K562 (cell line): ENCODE results near the gene STRA8. TPM values are rescaled to one million over a fixed set of nuclear protein-coding genes. Genes with fewer than 3 reads are reported as not detected.

Experiments
- BDP1 ChIP-seq: IDR thresholded peaks from 3 replicates; pipeline ENCODE4 v1.6.1; 2011; ENCODE audit not compliant: insufficient read length, insufficient read depth
- DNMT1 ChIP-seq: fragments of 450-650 bp; IDR thresholded peaks from 2 replicates; pipeline ENCODE4 v1.6.1; 2016; ENCODE audit warnings: antibody characterized with exemption, mild to moderate bottlenecking
- EWSR1 ChIP-seq: fragments of 450-650 bp; IDR thresholded peaks from 2 replicates; pipeline ENCODE4 v1.6.1; 2018; ENCODE audit warnings: borderline replicate concordance, mild to moderate bottlenecking, low read depth, moderate library complexity; ENCODE audit not compliant: partially characterized antibody
- FIP1L1 ChIP-seq: fragments of 200-400 bp; formaldehyde crosslinking; IDR thresholded peaks from 2 replicates; pipeline ENCODE4 v1.6.1; 2018; ENCODE audit warnings: mild to moderate bottlenecking, low read depth, low read length; ENCODE audit not compliant: poor library complexity, severe bottlenecking
- GATA2 ChIP-seq: sonication (generic); formaldehyde crosslinking; IDR thresholded peaks from 2 replicates; pipeline ENCODE4 v1.4.0; 2020; ENCODE audit warnings: mild to moderate bottlenecking, missing genetic modification reagents
- MEIS2 ChIP-seq: fragments of 450-650 bp; IDR thresholded peaks from 2 replicates; pipeline ENCODE4 v1.6.1; 2014; ENCODE audit warnings: mild to moderate bottlenecking; ENCODE audit not compliant: partially characterized antibody
- RBM34 ChIP-seq: fragments of 200-400 bp; formaldehyde crosslinking; IDR thresholded peaks from 2 replicates; pipeline ENCODE4 v1.6.1; 2018; ENCODE audit warnings: low read length, borderline replicate concordance; ENCODE audit not compliant: insufficient read depth
- RBM39 ChIP-seq: fragments of 200-400 bp; formaldehyde crosslinking; optimal IDR thresholded peaks from 2 replicates; pipeline ENCODE3; 2018; ENCODE audit warnings: low read depth, low read length
- RREB1 ChIP-seq: fragments of 250-450 bp; sonication (Bioruptor Pico); IDR thresholded peaks from 2 replicates; pipeline ENCODE4 v1.4.0; 2020
- SREBF2 ChIP-seq: sonication (generic); formaldehyde crosslinking; IDR thresholded peaks from 2 replicates; pipeline ENCODE4 v1.4.0; 2020; ENCODE audit warnings: mild to moderate bottlenecking, missing genetic modification reagents
- TFAP4 ChIP-seq: sonication (generic); formaldehyde crosslinking; IDR thresholded peaks from 2 replicates; pipeline ENCODE4 v1.8.0; 2022; ENCODE audit warnings: missing genetic modification reagents, mild to moderate bottlenecking, moderate library complexity, borderline replicate concordance
- TSHZ1 ChIP-seq: fragments of 250-450 bp; sonication (Bioruptor Pico); IDR thresholded peaks from 2 replicates; pipeline ENCODE4 v1.4.0; 2020; ENCODE audit warnings: mild to moderate bottlenecking, moderate library complexity
- ZFP30 ChIP-seq: fragments of 250-450 bp; sonication (Bioruptor Pico); IDR thresholded peaks from 2 replicates; pipeline ENCODE4 v1.8.0; 2022; ENCODE audit warnings: moderate library complexity, mild to moderate bottlenecking, inconsistent platforms, borderline replicate concordance
- ZNF830 ChIP-seq: fragments of 250-450 bp; sonication (Bioruptor Pico); IDR thresholded peaks from 2 replicates; pipeline ENCODE4 v1.5.0; 2021; ENCODE audit warnings: mild to moderate bottlenecking
- polyA plus RNA-seq, 8 experiments: library from polyadenylated mRNA; depleted of rRNA in 4 of 8; stranded (reverse) in 5 of 8; unstranded in 3 of 8; fragments of >200 nt; fragmentation: Nextera tagmentation in 2 of 8; fragmentation: Illumina TruSeq in 1 of 8; extraction: Ambion mirVana in 2 of 8; extraction: Trizol in 1 of 8; gene quantifications; 2 replicates each; pipeline versions ENCODE4 v1.2.1 to v1.2.3, GENCODE V29; 2011 to 2014; ENCODE audit warnings: inconsistent platforms in 1 of 8, missing spikeins in 1 of 8
- total RNA-seq, 7 experiments: library from RNA; depleted of rRNA in 6 of 7; stranded (reverse); fragments of >200 nt in 6 of 7; fragmentation: Illumina TruSeq in 2 of 7; extraction: Trizol in 2 of 7; gene quantifications; 2 replicates each; pipeline versions ENCODE4 v1.2.1 to v1.2.3, GENCODE V29; 2011 to 2021; ENCODE audit warnings: low replicate concordance in 1 of 7

The STRA8 gene
- total and polyA plus RNA-seq, 9 of the 15 experiments (the other 6 are each of a cell fraction or from before 2014, with no cell fraction given), result not detected

GRCh38 chr7:135248546-135248945 lies 14.9 kb downstream of the STRA8 start (continued):
- TF ChIP-seq RREB1 (CRISPR knock-in tag) (no peak), DNMT1 (no peak), FIP1L1 (no peak), GATA2 (CRISPR knock-in tag) (no peak), TSHZ1 (CRISPR knock-in tag) (no peak), EWSR1 (no peak), ZNF830 (CRISPR knock-in tag) (no peak), RBM34 (no peak), MEIS2 (no peak), SREBF2 (CRISPR knock-in tag) (no peak), TFAP4 (CRISPR knock-in tag) (no peak), ZFP30 (CRISPR knock-in tag) (no peak), BDP1 (no peak), RBM39 (no peak)
